Neural cell (in vitro differentiated cells): Measurements from ENCODE around the gene OSBPL9. TPM values are rescaled to one million over a fixed set of nuclear protein-coding genes. Genes with fewer than 3 reads are reported as not detected.
"Not testable (repeated sequence)": the region's sequence is repeated elsewhere in the genome, so short reads cannot be mapped to it uniquely, and the experiment has no call there.

Source experiments
- H2AFZ ChIP-seq: fragments of 200-600, 300-800 bp; sonication (generic), shearing (Covaris generic); 2 replicates; pipeline ENCODE4 v1.6.0; 2014; ENCODE audit warnings: low read depth, mild to moderate bottlenecking, antibody characterized with exemption, low read length, moderate library complexity
- H3F3A ChIP-seq: fragments of 200-600 bp; shearing (Covaris generic); 2 replicates; pipeline ENCODE4 v1.6.1; 2016; ENCODE audit warnings: mild to moderate bottlenecking, moderate library complexity, mixed read lengths, antibody characterized with exemption, low read length; ENCODE audit not compliant: insufficient read depth, poor library complexity, severe bottlenecking
- H3K27ac ChIP-seq: fragments of 200-600, 300-800 bp; sonication (generic), shearing (Covaris generic); 2 replicates; pipeline ENCODE4 v1.5.1; 2014; ENCODE audit warnings: mild to moderate bottlenecking, low read length, moderate library complexity
- H3K27me3 ChIP-seq: fragments of 300-800, 200-600 bp; sonication (generic), shearing (Covaris generic); 2 replicates; pipeline ENCODE4 v1.6.0; 2014; ENCODE audit warnings: mild to moderate bottlenecking, low read depth, low read length, moderate library complexity; ENCODE audit not compliant: insufficient read depth
- H3K36me3 ChIP-seq: fragments of 300-800, 200-600 bp; sonication (generic), shearing (Covaris generic); 2 replicates; pipeline ENCODE4 v1.5.1; 2014; ENCODE audit warnings: mild to moderate bottlenecking, antibody characterized with exemption, low read length, moderate library complexity; ENCODE audit not compliant: insufficient read depth
- H3K4me2 ChIP-seq: fragments of 300-800, 200-600 bp; sonication (generic), shearing (Covaris generic); 2 replicates; pipeline ENCODE4 v1.6.0; 2014; ENCODE audit warnings: mild to moderate bottlenecking, low read length
- H3K4me3 ChIP-seq: fragments of 300-800, 200-600 bp; sonication (generic), shearing (Covaris generic); 2 replicates; pipeline ENCODE4 v1.5.1; 2014; ENCODE audit warnings: mild to moderate bottlenecking, low read length, moderate library complexity
- H3K79me2 ChIP-seq: fragments of 200-600 bp; shearing (Covaris generic); replicated peaks from 2 replicates; pipeline ENCODE4 v1.6.0; 2014; ENCODE audit warnings: mild to moderate bottlenecking, low read length, moderate library complexity; ENCODE audit not compliant: insufficient read depth
- H3K9ac ChIP-seq: fragments of 300-800, 200-600 bp; sonication (generic), shearing (Covaris generic); 2 replicates; pipeline ENCODE4 v1.6.1; 2016; ENCODE audit warnings: mild to moderate bottlenecking, low read length, mixed read lengths
- H3K9me2 ChIP-seq: fragments of 200-600 bp; shearing (Covaris generic); 2 replicates; pipeline ENCODE4 v1.6.1; 2016; ENCODE audit warnings: mild to moderate bottlenecking, low read length, mixed read lengths; ENCODE audit not compliant: insufficient read depth
- H3K9me3 ChIP-seq: fragments of 200-600, 300-800 bp; sonication (generic), shearing (Covaris generic); 2 replicates; pipeline ENCODE4 v1.6.1; 2016; ENCODE audit warnings: mild to moderate bottlenecking, mixed run types, low read length, moderate library complexity, mixed read lengths
- H4K20me1 ChIP-seq: fragments of 200-600 bp; shearing (Covaris generic); 2 replicates; pipeline ENCODE4 v1.6.1; 2016; ENCODE audit warnings: mild to moderate bottlenecking, mixed run types; ENCODE audit not compliant: insufficient read depth
- CTCF ChIP-seq: fragments of 450-650 bp; IDR thresholded peaks from 2 replicates; pipeline ENCODE4 v1.5.1; 2014; ENCODE audit warnings: antibody characterized with exemption, mild to moderate bottlenecking, moderate library complexity; ENCODE audit not compliant: poor library complexity, severe bottlenecking
- EP300 ChIP-seq: fragments of 450-650 bp; conservative IDR thresholded peaks from 2 replicates; pipeline ENCODE4 v1.6.1; 2014; ENCODE audit warnings: antibody characterized with exemption, mild to moderate bottlenecking, moderate library complexity; ENCODE audit not compliant: poor library complexity, severe bottlenecking
- EZH2 ChIP-seq: fragments of 200-600, 300-800 bp; shearing (Covaris generic), sonication (generic); IDR thresholded peaks from 2 replicates; pipeline ENCODE4 v1.6.1; 2014; ENCODE audit warnings: antibody characterized with exemption, low read length, borderline replicate concordance, mild to moderate bottlenecking; ENCODE audit not compliant: insufficient read depth, poor library complexity, severe bottlenecking
- MXI1 ChIP-seq: fragments of 450-650 bp; conservative IDR thresholded peaks from 2 replicates; pipeline ENCODE4 v1.6.1; 2014; ENCODE audit warnings: antibody characterized with exemption, mild to moderate bottlenecking; ENCODE audit not compliant: poor library complexity, severe bottlenecking
- POLR2AphosphoS5 ChIP-seq: IDR thresholded peaks from 2 replicates; pipeline ENCODE4 v1.6.1; 2012
- RAD21 ChIP-seq: fragments of 450-650 bp; conservative IDR thresholded peaks from 2 replicates; pipeline ENCODE4 v1.6.1; 2014; ENCODE audit warnings: antibody characterized with exemption, mild to moderate bottlenecking, moderate library complexity
- REST ChIP-seq: IDR thresholded peaks from 2 replicates; pipeline ENCODE4 v1.6.1; 2012; ENCODE audit warnings: borderline replicate concordance
- SMC3 ChIP-seq: fragments of 450-650 bp; conservative IDR thresholded peaks from 2 replicates; pipeline ENCODE4 v1.6.1; 2014; ENCODE audit warnings: antibody characterized with exemption, mild to moderate bottlenecking, moderate library complexity; ENCODE audit not compliant: poor library complexity
- TAF1 ChIP-seq: IDR thresholded peaks from 2 replicates; pipeline ENCODE4 v1.6.1; 2012; ENCODE audit warnings: low read depth
- polyA plus RNA-seq: library from polyadenylated mRNA; depleted of rRNA; stranded (reverse); fragments of >200 nt; gene quantifications from 2 replicates; pipeline ENCODE4 v1.2.3, GENCODE V29; 2014

OSBPL9 gene
- polyA plus RNA-seq, 1 donor from 2014 or later, result 117 TPM

GRCh38 chr1:51644533-51645197, 27.8 kb downstream of the OSBPL9 start:
- Histone ChIP-seq H3K9me3 (no peaks in the 10 kb centered on the region), H3K9ac (no peak overlapping the region), H3K4me2 (no peak overlapping the region), H3K9me2 (no peaks in the 10 kb centered on the region), H3F3A (no peaks in the 10 kb centered on the region), H3K4me3 (no peak overlapping the region), H2AFZ (no peak overlapping the region), H3K79me2 (peaks cover 13% of the 10 kb centered on the region), H3K27me3 (no peaks in the 10 kb centered on the region), H3K36me3 (no peaks in the 10 kb centered on the region), H4K20me1 (no peaks in the 10 kb centered on the region), H3K27ac (no peak overlapping the region)
- TF ChIP-seq EZH2 (no peak), REST (no peak), SMC3 (no peak), POLR2AphosphoS5 (no peak), TAF1 (no peak), MXI1 (no peak), EP300 (no peak), CTCF (no peak), RAD21 (no peak)

- H2AFZ ChIP-seq, H4K20me1 ChIP-seq, H3K27me3 ChIP-seq, H3K4me3 ChIP-seq, H3K9ac ChIP-seq, H3K9me2 ChIP-seq, H3K4me2 ChIP-seq, H3K9me3 ChIP-seq, H3K36me3 ChIP-seq, H3K27ac ChIP-seq, H3F3A ChIP-seq: not testable (repeated sequence)
- peaks cover 15% of the 10 kb centered on the region for H3K79me2 ChIP-seq
These were observed 29.7 kb downstream of the OSBPL9 start for GRCh38 chr1:51646592-51646991.
